Small intestine (tissue), 4 donors: Measurements from ENCODE around the gene GOLGA8G. TPM values are rescaled to one million over a fixed set of nuclear protein-coding genes. Genes with fewer than 3 reads are reported as not detected.

Source experiments
- polyA plus RNA-seq, 4 donors: library from polyadenylated mRNA; stranded (reverse) in 3 of 4; unstranded in 1 of 4; fragments of 200-250 nt in 3 of 4; fragments of 120-200 nt in 1 of 4; gene quantifications; one replicate each; pipeline versions ENCODE4 v1.2.1 to v1.2.3, GENCODE V29; 2013
- donor health status: healthy with polysubstance abuse.
- donor health status: Bipolar disorder and iron deficiency.
- donor health status: healthy.

The GOLGA8G gene
- polyA plus RNA-seq, 4 donors: not detected

Other genes with a start within 250 kb of the GOLGA8G start
- gene HERC2, start 210.8 kb downstream of the GOLGA8G start, polyA plus RNA-seq: 10 to 100 TPM; 23.2 to 45.6 (median 26.9) TPM
- gene GOLGA6L24, start 174.9 kb downstream of the GOLGA8G start, polyA plus RNA-seq: not detected
- not detected for gene GOLGA8F, start 154.3 kb downstream of the GOLGA8G start, polyA plus RNA-seq
- gene GOLGA6L25, start 20.6 kb upstream of the GOLGA8G start, polyA plus RNA-seq: not detected
- under 1 TPM in 2 of 4 donors, not detected in 2; 0.09 to 0.93 TPM for gene GOLGA8M, start 179.4 kb upstream of the GOLGA8G start, polyA plus RNA-seq